GM10248 (cell line): ENCODE results near the gene POC1B.

Experiments used
- CTCF ChIA-PET: fragments of 300-600 bp; sonication (Branson Sonifier 250); formaldehyde crosslinking; extraction: SDS; loops from one replicate; lab custom pipeline; 2021; ENCODE audit warnings: antibody characterized with exemption; lab: Yijun Ruan, JAX
- POLR2A ChIA-PET: fragments of 350-650 bp; sonication (Branson Sonifier 250); formaldehyde crosslinking; extraction: SDS; loops from one replicate; lab custom pipeline; 2020; ENCODE audit warnings: antibody characterized with exemption; lab: Yijun Ruan, JAX
- DNase-seq: peaks from one replicate; pipeline ENCODE4 v3.0.0; 2012; ENCODE audit errors: extremely low spot score
- TF ChIP-seq, protein P1 (sequence below): IDR thresholded peaks from 2 replicates; pipeline ENCODE4 v1.5.1; 2012; ENCODE audit warnings: mild to moderate bottlenecking, low read depth; ENCODE audit errors: extremely low read depth, missing control alignments, control extremely low read depth

POC1B gene

DNA sequence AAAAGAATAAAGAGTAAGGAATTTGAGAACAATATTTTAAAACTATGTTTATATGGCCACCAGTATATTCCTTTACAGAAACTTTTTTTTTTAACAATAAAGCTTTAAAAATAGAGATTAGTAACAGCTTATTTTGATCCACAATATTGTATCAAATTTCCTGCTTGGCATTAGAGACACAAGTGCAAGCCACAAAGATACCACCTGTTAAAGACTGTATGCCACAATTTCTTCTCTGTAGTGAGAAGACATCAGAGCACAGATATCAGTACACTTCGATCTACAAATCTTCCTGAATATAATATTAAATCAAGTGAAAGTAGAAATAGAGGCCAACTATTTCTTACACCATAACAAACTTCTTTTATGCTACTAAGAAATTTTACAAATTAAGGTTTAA lies 69.3 kb downstream of the POC1B start:
- ChIA-PET POLR2A (no interaction called here), CTCF (interaction anchor here (9.5 kb wide), 1 partner anchor 438 kb away, joined by 90 read pairs; no protein-coding TSS in a partner anchor)
- DNase-seq = no peak
- TF ChIP-seq, protein P1, sequence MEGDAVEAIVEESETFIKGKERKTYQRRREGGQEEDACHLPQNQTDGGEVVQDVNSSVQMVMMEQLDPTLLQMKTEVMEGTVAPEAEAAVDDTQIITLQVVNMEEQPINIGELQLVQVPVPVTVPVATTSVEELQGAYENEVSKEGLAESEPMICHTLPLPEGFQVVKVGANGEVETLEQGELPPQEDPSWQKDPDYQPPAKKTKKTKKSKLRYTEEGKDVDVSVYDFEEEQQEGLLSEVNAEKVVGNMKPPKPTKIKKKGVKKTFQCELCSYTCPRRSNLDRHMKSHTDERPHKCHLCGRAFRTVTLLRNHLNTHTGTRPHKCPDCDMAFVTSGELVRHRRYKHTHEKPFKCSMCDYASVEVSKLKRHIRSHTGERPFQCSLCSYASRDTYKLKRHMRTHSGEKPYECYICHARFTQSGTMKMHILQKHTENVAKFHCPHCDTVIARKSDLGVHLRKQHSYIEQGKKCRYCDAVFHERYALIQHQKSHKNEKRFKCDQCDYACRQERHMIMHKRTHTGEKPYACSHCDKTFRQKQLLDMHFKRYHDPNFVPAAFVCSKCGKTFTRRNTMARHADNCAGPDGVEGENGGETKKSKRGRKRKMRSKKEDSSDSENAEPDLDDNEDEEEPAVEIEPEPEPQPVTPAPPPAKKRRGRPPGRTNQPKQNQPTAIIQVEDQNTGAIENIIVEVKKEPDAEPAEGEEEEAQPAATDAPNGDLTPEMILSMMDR = no peak

DNA sequence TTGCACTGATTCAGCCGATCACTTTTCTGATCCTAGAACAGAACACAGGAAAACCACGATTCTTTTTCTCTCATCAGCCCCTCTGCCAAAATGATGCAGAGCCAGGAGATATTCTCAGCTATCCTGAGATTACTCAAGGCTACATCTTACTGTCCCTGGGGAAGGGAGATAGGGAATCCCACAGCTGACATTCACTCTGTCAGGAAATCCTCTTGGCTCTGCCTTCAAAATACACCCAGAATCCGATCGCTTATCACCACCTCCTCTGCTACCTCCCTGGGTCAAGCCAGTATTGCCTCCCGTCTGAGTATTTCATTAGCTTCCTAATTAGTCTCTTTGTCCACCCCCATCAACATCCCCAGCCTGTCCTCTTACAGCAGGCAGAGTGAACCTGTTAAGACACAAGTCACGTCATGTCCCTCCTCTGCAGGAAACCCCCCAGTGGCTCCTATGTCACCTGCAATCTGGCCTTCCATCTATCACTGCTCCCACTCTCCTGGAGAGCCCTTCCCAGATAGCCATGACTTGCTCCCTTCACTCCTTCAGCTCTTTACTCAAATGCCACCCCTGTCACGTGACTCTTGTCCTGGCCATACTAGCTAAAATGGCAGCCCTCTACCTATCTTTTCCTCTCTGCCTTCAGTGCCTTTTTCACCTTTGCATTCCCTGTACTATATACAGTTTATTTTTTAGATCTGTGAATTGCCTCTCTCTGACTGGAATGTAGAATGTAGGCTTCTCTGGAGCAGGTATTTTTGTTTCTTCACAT lies 71.6 kb downstream of the POC1B start:
- TF ChIP-seq, protein P1 = no peak
- ChIA-PET POLR2A (no interaction called here), CTCF (interaction anchor here (1.1 to 9.5 kb wide), 2 partner anchors 8 to 436 kb away, joined by 4 to 90 read pairs; no protein-coding TSS in a partner anchor)
- no peak for DNase-seq

DNA sequence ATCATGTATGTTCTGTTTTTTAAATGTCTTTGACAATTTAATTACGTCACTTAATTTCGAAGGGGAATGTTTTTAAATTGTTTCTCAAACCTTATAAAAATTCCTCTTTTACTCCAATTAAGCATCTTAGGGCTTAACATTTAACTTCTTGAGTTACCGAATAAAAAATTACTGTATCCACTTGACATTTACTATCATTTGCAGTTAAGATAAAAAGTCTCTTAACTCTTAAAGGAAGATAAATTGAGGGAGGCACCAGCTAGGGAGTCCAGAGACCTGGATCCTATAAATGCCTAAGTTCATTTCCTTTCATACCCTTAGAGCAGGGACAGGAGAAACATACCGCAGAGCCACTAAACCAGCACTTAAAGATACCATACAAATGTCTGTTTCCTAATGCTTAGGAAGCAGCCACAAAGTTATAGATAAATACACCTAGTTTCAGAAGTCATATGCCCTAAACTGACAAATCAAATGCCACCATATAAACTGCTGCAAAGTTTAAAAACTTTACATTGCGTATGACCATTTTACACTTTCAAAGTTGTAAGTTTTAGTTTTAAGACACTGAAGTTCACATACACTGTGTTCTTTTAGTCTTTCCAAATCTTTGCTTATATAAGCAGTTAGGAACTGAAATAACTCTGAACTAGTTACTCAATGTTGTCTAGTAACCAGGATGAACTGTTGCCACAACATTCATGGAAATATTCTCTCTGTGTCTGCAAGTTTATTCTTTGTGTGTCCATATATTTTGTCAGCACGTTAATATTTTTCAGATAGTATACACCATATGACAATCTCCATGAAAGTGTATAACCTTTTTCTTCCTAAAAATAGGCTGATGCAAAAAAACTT lies 72.5 kb downstream of the POC1B start:
- ChIA-PET POLR2A (no interaction called here), CTCF (interaction anchor here (3.9 kb wide), 1 partner anchor 8 kb away, joined by 24 read pairs; no protein-coding TSS in a partner anchor)
- DNase-seq = no peak
- TF ChIP-seq, protein P1 = no peak

DNA sequence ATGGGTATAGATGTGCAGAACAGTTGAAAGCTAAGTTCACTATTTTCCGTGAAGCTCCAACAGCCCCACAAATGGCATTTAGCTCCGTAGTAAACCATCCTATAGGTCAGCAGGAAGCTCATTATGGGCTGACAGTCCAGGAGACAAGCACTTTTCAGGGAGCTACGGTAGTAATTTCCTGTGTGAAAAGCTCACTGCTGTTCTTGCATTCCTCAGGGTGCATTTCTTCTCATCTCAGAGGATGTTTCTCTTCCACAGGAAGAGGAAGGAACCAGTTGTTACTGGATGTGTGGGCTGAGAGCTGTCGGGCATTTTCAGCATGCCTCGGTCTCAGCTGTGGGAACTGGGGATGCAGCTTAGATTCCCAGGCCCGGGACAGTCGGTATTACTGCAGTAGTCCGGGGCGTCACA lies 74.0 kb downstream of the POC1B start:
- POLR2A ChIA-PET = no interaction called here
- CTCF ChIA-PET = interaction anchor here (0.8 to 3.9 kb wide), 5 partner anchors 10 to 435 kb away, joined by 3 to 24 read pairs (median 3); no protein-coding TSS in a partner anchor
- DNase-seq = no peak
- TF ChIP-seq, protein P1 = no peak

DNA sequence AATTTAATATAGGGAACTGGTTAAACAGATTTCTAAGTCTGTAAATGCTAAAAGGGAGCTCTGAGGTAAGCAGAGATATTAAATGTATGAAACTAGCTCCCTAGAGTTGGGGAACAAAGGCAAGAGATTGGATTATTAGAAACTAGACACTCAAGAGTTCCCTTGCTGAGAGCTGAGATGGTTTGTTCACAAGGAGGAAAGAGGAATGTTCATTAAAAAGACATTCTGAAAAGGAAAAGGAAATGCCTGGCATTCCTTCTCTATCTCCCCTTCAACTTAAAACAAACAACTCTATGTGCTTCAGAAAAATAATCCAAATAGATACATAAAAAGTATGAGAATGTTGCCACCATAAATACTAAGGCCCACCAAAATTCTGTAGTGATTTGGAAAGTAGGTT lies 74.9 kb downstream of the POC1B start:
- CTCF ChIA-PET = interaction anchor here (1.0 to 3.9 kb wide), 6 partner anchors 8 to 412 kb away, joined by 3 to 24 read pairs (median 3); no protein-coding TSS in a partner anchor
- no peak for DNase-seq
- TF ChIP-seq, protein P1 = no peak
- POLR2A ChIA-PET = no interaction called here

DNA sequence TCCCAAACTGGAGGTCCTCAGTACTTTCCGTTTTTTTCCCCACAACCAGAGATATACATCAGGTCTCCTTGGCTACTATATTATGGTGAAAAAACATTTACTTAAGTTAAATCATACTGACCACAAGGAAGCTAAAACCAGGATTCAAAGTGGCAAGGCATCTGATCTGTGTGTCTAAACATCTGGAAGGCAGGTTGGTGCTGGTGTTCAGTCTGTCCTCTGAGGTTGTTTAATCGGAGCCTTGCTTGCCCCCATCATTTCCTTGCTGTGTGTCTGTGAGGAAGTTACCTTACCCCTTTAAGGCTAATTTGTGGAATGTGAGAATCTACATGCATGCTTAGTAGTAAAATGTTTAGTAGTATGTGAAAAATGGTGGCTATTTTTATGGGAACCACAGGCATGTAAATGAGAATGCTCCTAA lies 76.9 kb downstream of the POC1B start:
- DNase-seq = no peak
- CTCF ChIA-PET = no interaction called here
- TF ChIP-seq, protein P1 = no peak
- POLR2A ChIA-PET = no interaction called here
